Islet of Langerhans (tissue), 1 donor: ENCODE data around the gene METTL23.
"Not testable (repeated sequence)": the region's sequence is repeated elsewhere in the genome, so short reads cannot be mapped to it uniquely, and the experiment has no call there.

Experiments used
- FAIRE-seq: peaks from one replicate; lab custom pipeline; 2011; peaks lifted over from hg19 to GRCh38; lab: Jason Lieb, UNC

METTL23 gene

GRCh38 chr17:76735586-76736348, 9.1 kb downstream of the METTL23 start:
- no peak for FAIRE-seq

DNA sequence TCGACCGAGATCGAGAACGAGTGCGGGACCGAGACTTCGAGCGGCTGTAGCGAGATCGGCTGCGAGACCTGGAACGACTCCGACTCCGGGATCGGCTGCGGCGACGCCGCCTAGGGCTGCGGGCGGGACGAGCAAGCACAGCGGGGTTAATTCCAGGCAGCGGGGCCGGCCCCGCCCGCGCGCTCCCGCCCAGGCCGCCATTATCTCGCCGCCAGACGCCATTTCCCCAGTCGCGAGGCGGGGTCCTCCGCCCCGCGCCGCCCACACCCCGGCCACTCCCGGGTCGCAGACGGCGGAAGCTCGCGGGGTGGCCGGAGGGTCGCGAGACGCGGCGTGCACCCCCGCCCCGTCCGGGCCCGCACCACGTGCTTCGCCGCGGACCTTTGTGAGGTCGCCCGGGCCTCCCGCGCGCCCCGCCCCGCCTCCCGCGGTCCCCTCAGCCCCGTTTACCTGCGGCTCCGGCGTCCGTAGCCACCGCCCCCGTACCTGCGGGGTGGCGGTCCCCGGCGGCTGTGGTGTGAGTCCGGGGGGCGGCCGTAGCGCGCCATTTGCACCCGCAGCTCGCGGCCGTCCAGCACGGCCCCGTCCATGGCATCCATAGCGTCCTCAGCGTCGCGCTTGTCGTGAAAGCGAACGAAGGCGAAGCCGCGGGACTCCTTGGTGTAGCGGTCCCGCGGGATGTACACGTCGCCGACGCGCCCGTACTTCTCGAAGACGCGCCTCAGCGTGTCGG, 9.9 kb downstream of the METTL23 start:
- no peak for FAIRE-seq

GRCh38 chr17:76737082-76737675, 10.5 kb downstream of the METTL23 start, which contains the start of gene SRSF2:
Gene SRSF2, minus strand, starts transcription at chr17:76737331. Its CDS starts 171 bp downstream, at chr17:76737160.
- no peak for FAIRE-seq

DNA sequence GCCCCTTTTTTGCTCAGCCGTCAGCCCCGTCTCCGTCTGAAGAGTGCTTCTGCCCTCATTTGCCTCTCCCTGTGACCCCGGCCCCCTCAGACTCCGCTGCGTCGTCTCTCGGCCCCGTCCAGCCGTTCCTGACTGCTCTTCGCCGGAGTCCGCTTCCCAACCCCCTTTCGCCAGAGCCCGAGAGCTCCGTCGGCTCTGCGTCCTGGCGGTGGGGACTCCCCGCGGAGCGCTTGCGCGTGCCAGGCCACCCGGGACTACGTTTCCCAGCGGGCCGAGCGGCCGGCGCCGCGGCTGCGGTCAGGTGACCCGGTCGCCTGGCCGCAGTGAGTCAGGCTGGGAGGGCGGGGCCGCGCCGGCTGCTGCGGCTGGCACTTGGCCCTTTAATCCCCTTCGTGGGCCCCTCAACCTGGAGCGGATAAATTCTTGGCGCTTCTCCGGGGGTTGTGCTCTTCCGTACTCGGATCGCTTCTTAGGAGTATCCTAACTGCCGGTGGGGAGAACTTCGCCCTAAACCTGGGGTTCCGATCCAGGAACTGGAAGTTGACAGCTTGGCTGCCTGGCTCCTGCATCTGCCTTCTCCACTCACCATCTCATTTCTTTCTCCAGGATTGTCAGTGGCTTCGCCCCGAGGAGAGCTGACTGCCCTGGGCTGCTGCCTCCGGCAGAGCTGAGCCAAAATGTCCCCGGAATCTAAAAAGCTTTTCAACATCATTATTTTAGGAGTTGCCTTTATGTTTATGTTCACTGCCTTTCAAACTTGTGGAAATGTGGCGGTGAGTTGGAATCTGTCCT, 11.2 kb downstream of the METTL23 start, which contains the start of gene MFSD11:
Gene MFSD11, plus strand, starts transcription at position 444 of the 792 bp plus-strand sequence. Its CDS starts 234 bp downstream, at position 678.
- no peak for FAIRE-seq

DNA sequence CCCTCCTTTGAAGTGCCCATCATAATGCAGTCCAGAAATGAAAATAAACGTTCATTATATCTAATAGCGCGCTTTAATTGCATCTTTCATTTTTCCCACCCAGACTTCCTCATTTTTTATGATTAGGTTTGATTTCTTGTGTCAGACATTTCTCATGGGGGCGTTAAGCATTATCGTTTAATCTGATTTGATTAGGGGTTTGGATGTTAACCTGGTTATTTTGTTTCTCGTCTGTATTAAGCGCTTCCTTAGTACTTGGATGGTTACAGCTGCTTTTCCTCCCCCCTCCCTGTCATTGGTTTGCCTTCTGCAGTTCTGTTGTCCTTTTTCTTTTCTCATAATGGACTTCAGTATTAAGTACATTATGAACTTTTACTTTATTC, 11.8 kb downstream of the METTL23 start:
- FAIRE-seq = no peak

- not testable (repeated sequence) for FAIRE-seq
These were observed 13.0 kb downstream of the METTL23 start for GRCh38 chr17:76739568-76740115.

- no peak for FAIRE-seq
These were observed 13.9 kb downstream of the METTL23 start for GRCh38 chr17:76740329-76741118.

DNA sequence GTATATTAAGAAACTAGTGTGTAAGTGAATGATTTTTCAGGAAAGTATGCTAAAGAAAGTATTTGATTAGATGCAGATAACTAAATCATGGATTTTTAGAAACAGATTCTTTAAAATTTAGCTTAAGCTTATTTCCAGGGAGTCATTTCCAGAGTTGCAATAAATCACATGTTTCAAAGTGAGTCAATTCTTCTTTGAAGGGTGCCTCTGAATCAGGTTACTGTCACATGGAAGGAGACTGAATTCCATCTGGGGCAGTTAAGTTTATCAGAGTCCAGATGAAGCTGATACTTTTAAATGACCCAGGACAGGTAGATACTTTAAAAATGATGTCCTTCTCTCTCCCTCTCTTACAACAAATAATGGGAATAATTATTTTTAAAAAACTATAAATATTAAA, 16.3 kb downstream of the METTL23 start:
- no peak for FAIRE-seq

DNA sequence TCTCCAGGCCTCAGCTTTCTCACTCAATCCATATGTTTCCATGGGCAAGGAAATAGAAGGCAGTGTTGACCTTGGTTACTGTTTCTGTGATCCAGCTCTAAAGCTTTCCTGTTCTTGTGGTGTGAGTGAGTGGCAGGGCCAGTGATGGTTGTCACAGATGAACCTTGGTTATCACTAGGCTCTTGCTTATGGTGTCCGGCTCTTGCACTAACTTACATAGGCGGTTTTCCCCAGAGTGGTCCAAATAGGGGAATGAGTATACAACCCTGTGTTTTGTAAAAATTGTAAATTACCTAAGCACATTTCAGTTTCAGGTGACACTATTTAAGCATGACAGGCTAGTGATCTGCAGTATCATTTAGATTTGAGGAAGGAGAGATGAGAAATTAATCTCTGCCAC, 18.1 kb downstream of the METTL23 start:
- no peak for FAIRE-seq

- FAIRE-seq = not testable (repeated sequence)
These were observed 19.1 kb downstream of the METTL23 start for GRCh38 chr17:76745785-76746184.

GRCh38 chr17:76747716-76748363, 21.2 kb downstream of the METTL23 start:
- no peak for FAIRE-seq

DNA sequence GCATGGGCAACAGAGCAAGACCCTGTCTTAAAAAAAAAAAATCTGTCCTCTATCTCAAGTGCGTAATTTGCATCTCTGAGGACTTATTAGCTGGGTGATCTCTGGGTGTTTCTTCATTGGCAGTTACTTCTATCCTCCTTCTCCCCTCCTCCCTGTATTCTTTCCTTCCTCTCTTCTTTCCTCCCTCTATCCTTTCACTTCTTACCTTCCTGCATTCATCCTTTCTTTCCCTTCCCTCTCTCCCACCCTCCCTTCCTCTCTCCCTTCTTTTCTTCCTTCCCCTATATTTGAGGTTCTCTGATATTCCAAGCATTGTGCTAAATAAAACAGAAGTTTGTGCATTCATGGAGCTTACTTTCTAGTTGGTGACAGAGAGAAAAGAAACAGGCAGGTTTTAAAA, 22.0 kb downstream of the METTL23 start:
- FAIRE-seq = no peak

DNA sequence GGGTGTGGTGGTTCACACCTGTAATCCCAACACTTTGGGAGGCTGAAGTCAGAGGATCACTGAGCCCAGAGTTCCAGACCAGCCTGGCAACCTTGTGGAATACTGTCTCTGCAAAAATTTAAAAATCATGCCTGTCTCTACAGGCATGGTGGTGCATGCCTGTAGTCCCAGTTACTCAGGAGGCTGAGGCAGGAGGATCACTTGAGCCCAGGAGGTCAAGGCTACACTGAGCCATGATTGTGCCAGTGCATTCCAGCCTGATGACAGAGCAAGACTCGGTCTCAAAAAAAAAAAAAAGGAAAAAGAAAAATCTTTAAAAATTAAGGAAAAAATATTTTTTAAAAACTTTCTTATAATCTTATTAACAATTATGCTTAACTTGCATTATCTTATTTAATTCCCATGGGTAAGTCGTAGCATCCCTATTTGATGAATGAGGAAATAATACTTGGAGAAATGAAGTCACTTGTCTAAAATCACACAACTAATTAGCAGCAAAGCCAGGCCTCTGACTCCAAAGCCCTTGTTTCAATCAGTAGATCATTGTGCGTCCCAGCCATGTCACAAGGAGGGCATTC, 24.9 kb downstream of the METTL23 start:
- FAIRE-seq = no peak

GRCh38 chr17:76752006-76752405, 25.4 kb downstream of the METTL23 start:
- no peak for FAIRE-seq

- FAIRE-seq = no peak
These were observed 26.7 kb downstream of the METTL23 start for GRCh38 chr17:76753061-76753961.

DNA sequence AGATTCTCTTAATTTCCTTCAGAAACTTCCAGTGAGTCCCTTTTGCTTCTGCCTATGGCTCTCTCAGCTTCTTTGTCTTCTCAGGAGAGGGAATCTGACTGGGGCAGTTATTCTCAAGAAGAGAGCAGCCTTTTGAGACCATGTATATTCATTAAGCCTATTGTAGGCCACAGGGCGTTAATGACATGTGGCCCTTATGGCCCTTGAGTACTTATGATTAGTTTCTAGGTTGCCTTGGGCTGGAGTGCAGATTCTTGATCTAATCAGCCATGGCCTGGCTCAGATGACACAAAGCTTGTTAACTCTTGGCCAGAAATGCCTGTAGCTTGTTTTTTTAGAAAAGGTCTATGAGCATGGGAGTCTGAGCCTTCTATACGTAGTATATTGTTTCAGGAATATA, 28.6 kb downstream of the METTL23 start:
- FAIRE-seq = no peak

GRCh38 chr17:76757256-76757655, 30.6 kb downstream of the METTL23 start:
- FAIRE-seq = no peak

GRCh38 chr17:76758570-76758969, 31.9 kb downstream of the METTL23 start:
- FAIRE-seq = no peak

DNA sequence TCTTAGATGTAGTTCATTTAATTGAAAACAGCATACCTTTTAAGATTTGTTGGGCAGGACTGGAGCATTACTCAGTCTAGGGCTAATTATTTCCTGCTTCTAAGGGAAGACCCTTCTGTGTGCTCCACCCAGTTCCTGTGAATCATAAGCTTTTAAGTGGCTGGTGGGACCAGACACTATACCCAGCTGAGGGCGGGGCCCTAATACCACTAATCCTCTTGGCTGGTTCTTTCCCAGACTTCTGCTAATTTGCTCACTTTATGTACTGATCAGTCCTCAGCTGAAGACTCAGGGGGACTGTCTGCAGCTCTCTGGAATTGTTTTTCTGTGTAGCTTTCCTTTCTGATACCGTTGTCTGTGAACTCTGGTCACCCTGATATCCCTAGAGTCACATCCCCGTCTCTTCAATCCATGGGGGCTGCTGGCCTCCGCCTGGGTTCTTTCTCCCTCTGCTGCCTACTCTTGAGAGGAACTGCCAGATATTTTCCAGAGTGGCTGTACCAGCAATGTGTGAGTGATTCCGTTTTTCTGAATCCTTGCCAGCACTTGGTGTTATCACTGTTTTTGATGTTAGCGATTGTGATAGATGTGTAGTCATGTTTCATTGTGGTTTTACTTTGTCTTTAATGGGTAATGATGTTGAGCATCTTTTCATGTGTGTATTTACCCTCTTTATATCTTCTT, 46.3 kb downstream of the METTL23 start:
- FAIRE-seq = no peak
